Measurements from ENCODE around the gene ZC3H13.

Gene ZC3H13

DNA sequence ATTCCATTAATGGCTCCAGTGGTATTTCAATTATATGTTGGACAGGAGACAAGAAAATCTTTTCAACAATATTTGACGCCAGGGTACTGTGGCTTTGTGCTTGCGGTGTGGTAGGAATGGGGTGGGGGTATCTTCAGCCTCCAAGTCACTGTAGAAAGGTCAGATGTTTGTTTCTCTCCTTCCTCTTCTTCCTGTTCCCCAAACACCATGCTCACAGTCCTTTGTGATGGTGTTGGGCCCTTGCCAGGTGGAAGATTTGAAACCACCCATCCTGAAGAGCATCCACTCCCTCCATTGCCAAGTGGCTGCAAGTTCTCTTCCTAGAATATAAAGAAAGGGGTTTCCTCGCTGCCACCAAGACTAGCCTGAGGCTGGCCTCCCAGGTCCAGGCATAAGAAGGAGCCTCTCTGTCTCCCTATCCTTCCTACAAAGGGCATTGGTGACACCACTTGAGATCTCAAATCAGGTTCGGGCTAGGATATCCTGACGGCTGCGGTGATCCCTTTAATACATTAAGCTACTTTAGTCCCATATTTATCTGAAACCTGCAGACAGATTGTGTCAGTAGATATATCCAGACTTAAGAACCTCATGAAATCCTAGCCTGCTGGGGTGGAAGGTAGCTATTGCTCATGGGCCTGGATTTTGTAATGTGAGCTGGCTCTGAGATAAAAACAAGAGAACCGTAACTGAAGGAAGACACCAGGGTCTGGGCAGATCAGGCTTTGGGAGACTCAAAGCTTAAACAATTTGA, 136.7 kb downstream of the ZC3H13 start:
- Histone ChIP-seq H3K9me3 (ENCODE audit: insufficient read depth, low read length) (no peaks in the 10 kb centered on the region), H3K9ac (ENCODE audit: low read length) (no peak overlapping the region), H3K36me3 (ENCODE audit: low read length) (no peaks in the 10 kb centered on the region), H3K9me2 (replicated peaks; ENCODE audit: insufficient read depth, low read length) (no peaks in the 10 kb centered on the region), H3K27me3 (ENCODE audit: low read length) (no peaks in the 10 kb centered on the region), H3F3A (ENCODE audit: insufficient read depth) (no peaks in the 10 kb centered on the region), H3K4me2 (ENCODE audit: low read depth, low read length, poor library complexity, severe bottlenecking) (no peak overlapping the region), H3K4me3 (ENCODE audit: insufficient read depth, low read length, poor library complexity, severe bottlenecking) (no peak overlapping the region), H2AFZ (ENCODE audit: low read depth, low read length, severe bottlenecking) (no peak overlapping the region), H3K79me2 (ENCODE audit: insufficient read depth, low read length) (no peaks in the 10 kb centered on the region), H4K20me1 (ENCODE audit: low read depth, low read length) (no peaks in the 10 kb centered on the region), H3K27ac (ENCODE audit: low read depth, low read length) (no peak overlapping the region)
- no peak for TF ChIP-seq EZH2phosphoT487 (conservative IDR thresholded peaks at IDR 0.05; ENCODE audit: low read length)
- TF ChIP-seq, protein P1, sequence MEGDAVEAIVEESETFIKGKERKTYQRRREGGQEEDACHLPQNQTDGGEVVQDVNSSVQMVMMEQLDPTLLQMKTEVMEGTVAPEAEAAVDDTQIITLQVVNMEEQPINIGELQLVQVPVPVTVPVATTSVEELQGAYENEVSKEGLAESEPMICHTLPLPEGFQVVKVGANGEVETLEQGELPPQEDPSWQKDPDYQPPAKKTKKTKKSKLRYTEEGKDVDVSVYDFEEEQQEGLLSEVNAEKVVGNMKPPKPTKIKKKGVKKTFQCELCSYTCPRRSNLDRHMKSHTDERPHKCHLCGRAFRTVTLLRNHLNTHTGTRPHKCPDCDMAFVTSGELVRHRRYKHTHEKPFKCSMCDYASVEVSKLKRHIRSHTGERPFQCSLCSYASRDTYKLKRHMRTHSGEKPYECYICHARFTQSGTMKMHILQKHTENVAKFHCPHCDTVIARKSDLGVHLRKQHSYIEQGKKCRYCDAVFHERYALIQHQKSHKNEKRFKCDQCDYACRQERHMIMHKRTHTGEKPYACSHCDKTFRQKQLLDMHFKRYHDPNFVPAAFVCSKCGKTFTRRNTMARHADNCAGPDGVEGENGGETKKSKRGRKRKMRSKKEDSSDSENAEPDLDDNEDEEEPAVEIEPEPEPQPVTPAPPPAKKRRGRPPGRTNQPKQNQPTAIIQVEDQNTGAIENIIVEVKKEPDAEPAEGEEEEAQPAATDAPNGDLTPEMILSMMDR (IDR thresholded peaks at IDR 0.05; ENCODE audit: insufficient read depth, low read length, poor library complexity, severe bottlenecking): no peak

DNA sequence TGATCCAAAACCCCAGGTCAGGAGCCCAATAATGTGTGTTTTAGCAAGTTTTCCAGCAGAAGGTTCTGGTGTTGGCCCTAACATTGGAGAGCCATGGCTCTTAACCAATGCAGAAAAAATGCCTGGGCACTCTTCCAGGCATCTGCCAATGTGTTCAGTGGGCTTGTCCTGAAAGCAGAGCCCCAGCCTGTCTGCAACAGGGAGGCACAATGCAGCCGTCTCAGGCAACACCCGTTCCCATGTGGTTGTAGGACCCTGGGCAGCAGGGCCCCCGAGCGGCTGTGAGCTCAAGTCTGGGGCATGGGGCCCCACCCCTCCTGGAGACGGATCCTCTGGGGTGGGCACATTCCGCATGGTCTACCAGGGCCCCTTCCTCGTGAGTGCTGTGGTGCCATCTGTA, 142.9 kb downstream of the ZC3H13 start:
- no peak overlapping the region for H3K27ac ChIP-seq (ENCODE audit: low read depth, low read length)
- H2AFZ ChIP-seq (ENCODE audit: low read depth, low read length, severe bottlenecking): no peak overlapping the region
- no peaks in the 10 kb centered on the region for H3K27me3 ChIP-seq (ENCODE audit: low read length)
- H3K9ac ChIP-seq (ENCODE audit: low read length): no peak overlapping the region
- H3K9me3 ChIP-seq (ENCODE audit: insufficient read depth, low read length): no peaks in the 10 kb centered on the region
- H4K20me1 ChIP-seq (ENCODE audit: low read depth, low read length): no peaks in the 10 kb centered on the region
- TF ChIP-seq EZH2phosphoT487 (conservative IDR thresholded peaks at IDR 0.05; ENCODE audit: low read length): no peak
- H3K36me3 ChIP-seq (ENCODE audit: low read length): no peaks in the 10 kb centered on the region
- H3K9me2 ChIP-seq (replicated peaks; ENCODE audit: insufficient read depth, low read length): no peaks in the 10 kb centered on the region
- no peak overlapping the region for H3K4me2 ChIP-seq (ENCODE audit: low read depth, low read length, poor library complexity, severe bottlenecking)
- no peaks in the 10 kb centered on the region for H3K79me2 ChIP-seq (ENCODE audit: insufficient read depth, low read length)
- no peak overlapping the region for H3K4me3 ChIP-seq (ENCODE audit: insufficient read depth, low read length, poor library complexity, severe bottlenecking)
- no peaks in the 10 kb centered on the region for H3F3A ChIP-seq (ENCODE audit: insufficient read depth)

DNA sequence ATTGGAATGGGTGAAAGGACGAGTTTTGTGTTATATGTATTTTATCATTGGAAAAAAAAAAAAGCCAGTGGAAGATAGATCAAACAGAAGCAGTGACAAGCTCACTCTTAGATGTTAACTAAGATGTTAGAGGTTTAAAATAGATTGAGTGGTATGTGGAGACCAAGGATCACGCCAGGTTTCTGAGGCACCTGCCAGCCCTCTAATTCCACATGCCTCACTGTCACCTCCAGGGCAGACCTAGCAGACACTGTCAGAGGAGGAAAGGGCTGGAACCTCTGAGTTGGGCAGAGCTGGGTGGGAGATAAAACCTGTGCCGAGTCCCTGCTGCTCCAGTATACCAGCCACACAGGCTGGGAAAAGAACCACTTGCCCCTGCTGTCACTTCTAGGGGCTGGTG, 143.5 kb downstream of the ZC3H13 start:
- no peaks in the 10 kb centered on the region for H4K20me1 ChIP-seq (ENCODE audit: low read depth, low read length)
- H3K36me3 ChIP-seq (ENCODE audit: low read length): no peaks in the 10 kb centered on the region
- no peak overlapping the region for H3K9ac ChIP-seq (ENCODE audit: low read length)
- no peak overlapping the region for H2AFZ ChIP-seq (ENCODE audit: low read depth, low read length, severe bottlenecking)
- H3K27me3 ChIP-seq (ENCODE audit: low read length): no peaks in the 10 kb centered on the region
- no peaks in the 10 kb centered on the region for H3K9me3 ChIP-seq (ENCODE audit: insufficient read depth, low read length)
- no peak overlapping the region for H3K4me3 ChIP-seq (ENCODE audit: insufficient read depth, low read length, poor library complexity, severe bottlenecking)
- no peaks in the 10 kb centered on the region for H3F3A ChIP-seq (ENCODE audit: insufficient read depth)
- H3K79me2 ChIP-seq (ENCODE audit: insufficient read depth, low read length): no peaks in the 10 kb centered on the region
- no peak overlapping the region for H3K27ac ChIP-seq (ENCODE audit: low read depth, low read length)
- H3K9me2 ChIP-seq (replicated peaks; ENCODE audit: insufficient read depth, low read length): no peaks in the 10 kb centered on the region
- TF ChIP-seq, protein P1 (IDR thresholded peaks at IDR 0.05; ENCODE audit: insufficient read depth, low read length, poor library complexity, severe bottlenecking): no peak
- no peak for TF ChIP-seq EZH2phosphoT487 (conservative IDR thresholded peaks at IDR 0.05; ENCODE audit: low read length)
- H3K4me2 ChIP-seq (ENCODE audit: low read depth, low read length, poor library complexity, severe bottlenecking): no peak overlapping the region

- no peak for TF ChIP-seq EZH2phosphoT487 (conservative IDR thresholded peaks at IDR 0.05; ENCODE audit: low read length)
- TF ChIP-seq, protein P1 (IDR thresholded peaks at IDR 0.05; ENCODE audit: insufficient read depth, low read length, poor library complexity, severe bottlenecking): no peak
- Histone ChIP-seq H3K27ac (ENCODE audit: low read depth, low read length) (no peak overlapping the region), H3F3A (ENCODE audit: insufficient read depth) (no peaks in the 10 kb centered on the region), H3K36me3 (ENCODE audit: low read length) (no peaks in the 10 kb centered on the region), H4K20me1 (ENCODE audit: low read depth, low read length) (no peaks in the 10 kb centered on the region), H3K9me3 (ENCODE audit: insufficient read depth, low read length) (no peaks in the 10 kb centered on the region), H3K79me2 (ENCODE audit: insufficient read depth, low read length) (no peaks in the 10 kb centered on the region), H3K9ac (ENCODE audit: low read length) (no peak overlapping the region), H2AFZ (ENCODE audit: low read depth, low read length, severe bottlenecking) (no peak overlapping the region), H3K4me2 (ENCODE audit: low read depth, low read length, poor library complexity, severe bottlenecking) (no peak overlapping the region), H3K27me3 (ENCODE audit: low read length) (no peaks in the 10 kb centered on the region), H3K9me2 (replicated peaks; ENCODE audit: insufficient read depth, low read length) (no peaks in the 10 kb centered on the region), H3K4me3 (ENCODE audit: insufficient read depth, low read length, poor library complexity, severe bottlenecking) (no peak overlapping the region)
Measured at GRCh38 chr13:45907503-45907902, 145.0 kb downstream of the ZC3H13 start.

All from SU-DHL-6 (cell line).